Liver (tissue), 9 donors: ENCODE data around the gene CD59. TPM values are rescaled to one million over a fixed set of nuclear protein-coding genes. Genes with fewer than 3 reads are reported as not detected.

Source experiments
- DNase-seq: peaks from one replicate; pipeline ENCODE4 v3.0.0-alpha.2; 2017; ENCODE audit warnings: low spot score
- H3K27ac ChIP-seq, 2 donors: one replicate each; pipeline ENCODE4 v1.7.0; 2013; ENCODE audit warnings: inconsistent platforms in 2 of 2, low read length in 2 of 2, control low read depth in 1 of 2, low read depth in 1 of 2, mild to moderate bottlenecking in 1 of 2
- H3K27me3 ChIP-seq, 4 donors: one replicate each; pipeline versions ENCODE4 v1.6.1 to v1.7.0; 2013; ENCODE audit warnings: low read length in 3 of 4, inconsistent platforms in 1 of 4, mild to moderate bottlenecking in 1 of 4, moderate library complexity in 1 of 4; ENCODE audit not compliant: control insufficient read depth in 4 of 4, insufficient read depth in 4 of 4
- H3K36me3 ChIP-seq, 4 donors: one replicate each; pipeline versions ENCODE4 v1.6.1 to v1.7.0; 2013; ENCODE audit warnings: low read length in 3 of 4, mild to moderate bottlenecking in 3 of 4, low read depth in 1 of 4, moderate library complexity in 1 of 4; ENCODE audit not compliant: control insufficient read depth in 4 of 4, insufficient read depth in 3 of 4
- H3K4me1 ChIP-seq, 4 donors: one replicate each; pipeline versions ENCODE4 v1.6.1 to v1.7.0; 2013; ENCODE audit warnings: low read length in 3 of 4, mild to moderate bottlenecking in 3 of 4, moderate library complexity in 1 of 4; ENCODE audit not compliant: control insufficient read depth in 4 of 4, insufficient read depth in 4 of 4
- H3K4me3 ChIP-seq, 3 donors: one replicate each; pipeline versions ENCODE4 v1.6.1 to v1.7.0; 2013; ENCODE audit warnings: low read length in 3 of 3, control low read depth in 1 of 3, low read depth in 1 of 3, mild to moderate bottlenecking in 1 of 3
- H3K9ac ChIP-seq, 2 donors: one replicate each; pipeline ENCODE4 v1.7.0; 2013; ENCODE audit warnings: low read length in 2 of 2, mild to moderate bottlenecking in 2 of 2, moderate library complexity in 2 of 2, control low read depth in 1 of 2, low read depth in 1 of 2
- H3K9me3 ChIP-seq, 4 donors: one replicate each; pipeline versions ENCODE4 v1.6.1 to v1.7.0; 2013; ENCODE audit warnings: low read length in 3 of 4; ENCODE audit not compliant: control insufficient read depth in 4 of 4
- ATF3 ChIP-seq: IDR thresholded peaks from 2 replicates; pipeline ENCODE4 v1.6.1; 2016; ENCODE audit warnings: antibody characterized with exemption
- CTCF ChIP-seq: fragments of 150-350 bp; IDR thresholded peaks from 2 replicates; pipeline ENCODE4 v1.5.1; 2017; ENCODE audit warnings: improper control_type of control experiment, low read depth, low read length; ENCODE audit not compliant: missing input control
- EGR1 ChIP-seq, 2 donors: IDR thresholded peaks; 2 replicates each; pipeline ENCODE4 v1.6.1; 2016 to 2018; ENCODE audit warnings: antibody characterized with exemption in 2 of 2, low read depth in 2 of 2
- FOXA1 ChIP-seq: IDR thresholded peaks from 2 replicates; pipeline ENCODE4 v1.6.1; 2016; ENCODE audit warnings: antibody characterized with exemption
- FOXA2 ChIP-seq: IDR thresholded peaks from 2 replicates; pipeline ENCODE4 v1.6.1; 2016; ENCODE audit warnings: antibody characterized with exemption
- GABPA ChIP-seq, 2 donors: IDR thresholded peaks in 1 of 2; conservative IDR thresholded peaks in 1 of 2; 2 replicates each; pipeline ENCODE4 v1.6.1; 2016; ENCODE audit warnings: antibody characterized with exemption in 2 of 2, mild to moderate bottlenecking in 1 of 2, moderate library complexity in 1 of 2
- HNF4G ChIP-seq: IDR thresholded peaks from 2 replicates; pipeline ENCODE4 v1.6.1; 2016; ENCODE audit warnings: antibody characterized with exemption
- JUND ChIP-seq, 2 donors: IDR thresholded peaks; 2 replicates each; pipeline ENCODE4 v1.6.1; 2016; ENCODE audit warnings: antibody characterized with exemption in 2 of 2
- NR2F2 ChIP-seq: IDR thresholded peaks from 2 replicates; pipeline ENCODE4 v1.6.1; 2016; ENCODE audit warnings: antibody characterized with exemption
- RAD21 ChIP-seq, 2 donors: IDR thresholded peaks; 2 replicates each; pipeline ENCODE4 v1.6.1; 2016; ENCODE audit warnings: antibody characterized with exemption in 2 of 2, mild to moderate bottlenecking in 2 of 2
- REST ChIP-seq: IDR thresholded peaks from 2 replicates; pipeline ENCODE4 v1.6.1; 2016; ENCODE audit warnings: antibody characterized with exemption, mild to moderate bottlenecking
- RXRA ChIP-seq, 2 donors: IDR thresholded peaks; 2 replicates each; pipeline ENCODE4 v1.6.1; 2017 to 2018; ENCODE audit warnings: antibody characterized with exemption in 2 of 2, mild to moderate bottlenecking in 1 of 2
- SP1 ChIP-seq: IDR thresholded peaks from 2 replicates; pipeline ENCODE4 v1.6.1; 2018; ENCODE audit warnings: antibody characterized with exemption, mild to moderate bottlenecking
- TAF1 ChIP-seq: conservative IDR thresholded peaks from 2 replicates; pipeline ENCODE4 v1.6.1; 2016; ENCODE audit warnings: antibody characterized with exemption, mild to moderate bottlenecking
- ZBTB33 ChIP-seq: IDR thresholded peaks from 2 replicates; pipeline ENCODE4 v1.6.1; 2016; ENCODE audit warnings: antibody characterized with exemption
- WGBS: extraction: QIAGEN DNeasy Blood & Tissue Kit; methylation state at CpG from one replicate; pipeline ENCODE4 v1.1.7; 2013; 5-methylcytosine and 5-hydroxymethylcytosine counted together
- polyA plus RNA-seq, 2 donors: library from polyadenylated mRNA; stranded (reverse) in 1 of 2; unstranded in 1 of 2; fragments of 200-250 nt in 1 of 2; fragments of >200 nt in 1 of 2; fragmentation: Nextera tagmentation in 1 of 2; extraction: Ambion mirVana in 1 of 2; gene quantifications; one replicate each; pipeline versions ENCODE4 v1.2.1 to v1.2.3, GENCODE V29; 2013 to 2015
- total RNA-seq, 2 donors: library from RNA; depleted of rRNA; stranded (reverse); fragments of >200 nt; gene quantifications; one replicate each; pipeline ENCODE4 v1.2.3, GENCODE V29; 2014
- donor health status: healthy.
- donor health status: healthy.
- donor health status: healthy.
- donor health status: healthy.
- donor health status: healthy.

The CD59 gene
- total and polyA plus RNA-seq, 4 donors, result 74.2 to 181 (median 130) TPM

- TF ChIP-seq CTCF (no peak), FOXA1 (no peak), ZBTB33 (no peak), SP1 (no peak), RAD21 (IDR thresholded peaks at IDR 0.05) (no peak), ATF3 (no peak), FOXA2 (no peak), REST (no peak), TAF1 (no peak), GABPA (IDR thresholded peaks at IDR 0.05 in 1 of 2, conservative IDR thresholded peaks at IDR 0.05 in 1 of 2) (no peak), HNF4G (no peak), JUND (IDR thresholded peaks at IDR 0.05) (no peak)
- no peak overlapping the region for H3K9ac ChIP-seq
- H3K27ac ChIP-seq, result peak overlapping the region; percentile 26 to 69
- no peak for DNase-seq
- no peaks in the 10 kb centered on the region for H3K27me3 ChIP-seq
- no peak overlapping the region for H3K4me3 ChIP-seq
- 89% methylated on average over 2 of the region's 2 CpGs for WGBS
- H3K4me1 ChIP-seq, result peaks cover 0 to 9% (median 7%) of the 10 kb centered on the region in 4 donors
- H3K36me3 ChIP-seq, result peaks cover 4 to 27% (median 13%) of the 10 kb centered on the region in 4 donors
- no peaks in the 10 kb centered on the region for H3K9me3 ChIP-seq
Measured at GRCh38 chr11:33722590-33723234, 13.5 kb downstream of the CD59 start.

GRCh38 chr11:33721984-33722383 lies 14.2 kb downstream of the CD59 start:
- H3K36me3 ChIP-seq, result peaks cover 4 to 33% (median 18%) of the 10 kb centered on the region in 4 donors
- DNase-seq, result no peak
- 75% methylated on average over 5 of the region's 5 CpGs for WGBS
- H3K27me3 ChIP-seq, result no peaks in the 10 kb centered on the region
- no peak overlapping the region for H3K4me3 ChIP-seq
- peak overlapping the region; percentile 26 to 69 for H3K27ac ChIP-seq
- no peaks in the 10 kb centered on the region for H3K9me3 ChIP-seq
- peaks cover 0 to 9% (median 7%) of the 10 kb centered on the region in 4 donors for H3K4me1 ChIP-seq
- TF ChIP-seq RXRA (IDR thresholded peaks at IDR 0.05) (no peak), ZBTB33 (no peak), TAF1 (no peak), RAD21 (IDR thresholded peaks at IDR 0.05) (no peak), NR2F2 (no peak), EGR1 (IDR thresholded peaks at IDR 0.05; ENCODE audit: low read depth in 2 of 2) (no peak), REST (no peak), FOXA1 (no peak)
- no peak overlapping the region for H3K9ac ChIP-seq
